ENCODE data around the gene THAP4. TPM values are rescaled to one million over a fixed set of nuclear protein-coding genes. Genes with fewer than 3 reads are reported as not detected.
A peak's percentile ranks its signal among the peaks of the same experiment; 100 is the strongest.

THAP4 gene
- total and polyA plus RNA-seq, 2 of the 13 experiments (the other 11 are each of a cell fraction or from before 2014, with no cell fraction given), result 59.7 to 75.7 TPM

DNA sequence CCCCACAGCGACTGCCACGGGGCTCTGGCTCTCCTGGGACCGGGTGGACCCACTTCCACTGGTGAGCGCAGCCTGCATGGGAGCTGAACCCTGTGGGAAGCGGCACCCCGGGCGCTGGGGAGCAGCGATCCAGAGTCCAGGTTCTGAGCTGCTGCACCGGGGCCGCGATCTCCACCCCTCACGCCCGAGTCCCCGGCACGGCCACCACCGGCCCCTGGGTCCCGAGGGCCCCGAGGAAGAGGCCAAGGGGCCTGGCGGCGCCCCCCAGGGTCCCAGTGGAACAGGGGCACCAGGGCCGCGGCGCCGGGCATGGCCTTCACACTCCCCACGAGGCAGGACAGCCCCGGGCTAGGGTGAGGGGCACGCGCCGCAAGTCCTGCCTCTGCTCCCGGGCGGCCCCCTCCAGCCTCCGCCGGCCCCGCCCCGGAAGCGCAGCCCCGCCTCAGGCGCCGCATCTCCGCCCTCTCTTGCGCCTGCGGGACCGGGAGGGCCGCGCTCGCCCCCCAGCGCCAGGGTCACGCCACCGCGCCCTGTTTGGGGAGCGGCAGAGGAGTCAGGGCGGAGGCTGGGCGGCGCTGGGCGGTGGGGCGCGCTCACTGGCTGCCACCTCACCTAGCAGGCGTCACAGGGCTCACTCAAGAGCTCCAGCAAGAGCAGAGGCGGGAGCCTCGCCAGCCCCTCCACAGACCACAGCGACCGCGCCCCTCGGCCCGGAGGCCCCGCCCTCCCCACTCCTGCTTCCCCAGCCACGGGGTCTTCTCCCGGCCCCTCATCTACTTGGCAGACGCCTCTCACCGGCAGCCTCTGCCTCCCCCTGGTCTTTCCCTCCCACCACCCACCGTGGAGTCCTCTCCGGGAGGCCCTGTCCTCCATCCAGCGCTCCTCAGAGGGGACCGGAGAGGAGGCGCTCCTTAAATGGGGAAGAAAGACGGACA lies 26.8 kb downstream of the THAP4 start (continued):
- TF ChIP-seq, protein P1, sequence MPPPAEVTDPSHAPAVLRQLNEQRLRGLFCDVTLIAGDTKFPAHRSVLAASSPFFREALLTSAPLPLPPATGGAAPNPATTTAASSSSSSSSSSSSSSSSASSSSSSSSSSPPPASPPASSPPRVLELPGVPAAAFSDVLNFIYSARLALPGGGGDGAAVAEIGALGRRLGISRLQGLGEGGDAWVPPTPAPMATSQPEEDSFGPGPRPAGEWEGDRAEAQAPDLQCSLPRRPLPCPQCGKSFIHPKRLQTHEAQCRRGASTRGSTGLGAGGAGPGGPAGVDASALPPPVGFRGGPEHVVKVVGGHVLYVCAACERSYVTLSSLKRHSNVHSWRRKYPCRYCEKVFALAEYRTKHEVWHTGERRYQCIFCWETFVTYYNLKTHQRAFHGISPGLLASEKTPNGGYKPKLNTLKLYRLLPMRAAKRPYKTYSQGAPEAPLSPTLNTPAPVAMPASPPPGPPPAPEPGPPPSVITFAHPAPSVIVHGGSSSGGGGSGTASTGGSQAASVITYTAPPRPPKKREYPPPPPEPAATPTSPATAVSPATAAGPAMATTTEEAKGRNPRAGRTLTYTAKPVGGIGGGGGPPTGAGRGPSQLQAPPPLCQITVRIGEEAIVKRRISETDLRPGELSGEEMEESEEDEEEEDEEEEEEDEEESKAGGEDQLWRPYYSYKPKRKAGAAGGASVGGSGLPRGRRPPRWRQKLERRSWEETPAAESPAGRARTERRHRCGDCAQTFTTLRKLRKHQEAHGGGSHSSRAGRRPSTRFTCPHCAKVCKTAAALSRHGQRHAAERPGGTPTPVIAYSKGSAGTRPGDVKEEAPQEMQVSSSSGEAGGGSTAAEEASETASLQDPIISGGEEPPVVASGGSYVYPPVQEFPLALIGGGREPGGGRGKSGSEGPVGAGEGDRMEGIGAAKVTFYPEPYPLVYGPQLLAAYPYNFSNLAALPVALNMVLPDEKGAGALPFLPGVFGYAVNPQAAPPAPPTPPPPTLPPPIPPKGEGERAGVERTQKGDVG (CRISPR knock-in tag; IDR thresholded peaks at IDR 0.05; ENCODE audit: borderline replicate concordance), result no peak
- TF ChIP-seq SNAI1 (CRISPR knock-in tag; IDR thresholded peaks at IDR 0.05; ENCODE audit: borderline replicate concordance) (0 out of 2 replicates have a peak, but pooled peaks have one; percentile 50), NKX3-1 (CRISPR knock-in tag; IDR thresholded peaks at IDR 0.05) (no peak), NFYC (CRISPR knock-in tag; IDR thresholded peaks at IDR 0.05) (peak; percentile 53; the same call in 1 of the 2 replicates), SKI (IDR thresholded peaks at IDR 0.05; ENCODE audit: partially characterized antibody) (peak; percentile 63), ZNF883 (CRISPR knock-in tag; IDR thresholded peaks at IDR 0.05; ENCODE audit: not compliant biosample characterization) (peak; percentile 76), CTCF (CRISPR knock-in tag; IDR thresholded peaks at IDR 0.05) (peak; percentile 90), NCOR1 (IDR thresholded peaks at IDR 0.05; ENCODE audit: borderline replicate concordance, low read length) (0 out of 2 replicates have a peak, but pooled peaks have one; percentile 11), ZNF839 (CRISPR knock-in tag; IDR thresholded peaks at IDR 0.05; ENCODE audit: borderline replicate concordance) (no peak), GABPA (IDR thresholded peaks at IDR 0.05; ENCODE audit: low read depth, low read length) (peak; percentile 69), GABPA (CRISPR knock-in tag; IDR thresholded peaks at IDR 0.05; ENCODE audit: low read depth) (peak; percentile 55; the same call in 1 of the 2 replicates), ZNF761 (CRISPR knock-in tag; conservative IDR thresholded peaks at IDR 0.05) (0 out of 2 replicates have a peak, but pooled peaks have one; percentile 46)
- TF ChIP-seq, protein P2, sequence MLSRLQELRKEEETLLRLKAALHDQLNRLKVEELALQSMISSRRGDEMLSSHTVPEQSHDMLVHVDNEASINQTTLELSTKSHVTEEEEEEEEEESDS (CRISPR knock-in tag; IDR thresholded peaks at IDR 0.05; ENCODE audit: borderline replicate concordance), result 0 out of 2 replicates have a peak, but pooled peaks have one; percentile 48
- TF ChIP-seq, protein P3, sequence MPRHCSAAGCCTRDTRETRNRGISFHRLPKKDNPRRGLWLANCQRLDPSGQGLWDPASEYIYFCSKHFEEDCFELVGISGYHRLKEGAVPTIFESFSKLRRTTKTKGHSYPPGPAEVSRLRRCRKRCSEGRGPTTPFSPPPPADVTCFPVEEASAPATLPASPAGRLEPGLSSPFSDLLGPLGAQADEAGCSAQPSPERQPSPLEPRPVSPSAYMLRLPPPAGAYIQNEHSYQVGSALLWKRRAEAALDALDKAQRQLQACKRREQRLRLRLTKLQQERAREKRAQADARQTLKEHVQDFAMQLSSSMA (CRISPR knock-in tag; IDR thresholded peaks at IDR 0.05), result peak; percentile 92; the same call in 1 of the 2 replicates
- TF ChIP-seq, protein P4, sequence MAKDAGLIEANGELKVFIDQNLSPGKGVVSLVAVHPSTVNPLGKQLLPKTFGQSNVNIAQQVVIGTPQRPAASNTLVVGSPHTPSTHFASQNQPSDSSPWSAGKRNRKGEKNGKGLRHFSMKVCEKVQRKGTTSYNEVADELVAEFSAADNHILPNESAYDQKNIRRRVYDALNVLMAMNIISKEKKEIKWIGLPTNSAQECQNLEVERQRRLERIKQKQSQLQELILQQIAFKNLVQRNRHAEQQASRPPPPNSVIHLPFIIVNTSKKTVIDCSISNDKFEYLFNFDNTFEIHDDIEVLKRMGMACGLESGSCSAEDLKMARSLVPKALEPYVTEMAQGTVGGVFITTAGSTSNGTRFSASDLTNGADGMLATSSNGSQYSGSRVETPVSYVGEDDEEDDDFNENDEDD (CRISPR knock-in tag; IDR thresholded peaks at IDR 0.05; ENCODE audit: borderline replicate concordance), result peak; percentile 84; the same call in 1 of the 2 replicates
- TF ChIP-seq, protein P5, sequence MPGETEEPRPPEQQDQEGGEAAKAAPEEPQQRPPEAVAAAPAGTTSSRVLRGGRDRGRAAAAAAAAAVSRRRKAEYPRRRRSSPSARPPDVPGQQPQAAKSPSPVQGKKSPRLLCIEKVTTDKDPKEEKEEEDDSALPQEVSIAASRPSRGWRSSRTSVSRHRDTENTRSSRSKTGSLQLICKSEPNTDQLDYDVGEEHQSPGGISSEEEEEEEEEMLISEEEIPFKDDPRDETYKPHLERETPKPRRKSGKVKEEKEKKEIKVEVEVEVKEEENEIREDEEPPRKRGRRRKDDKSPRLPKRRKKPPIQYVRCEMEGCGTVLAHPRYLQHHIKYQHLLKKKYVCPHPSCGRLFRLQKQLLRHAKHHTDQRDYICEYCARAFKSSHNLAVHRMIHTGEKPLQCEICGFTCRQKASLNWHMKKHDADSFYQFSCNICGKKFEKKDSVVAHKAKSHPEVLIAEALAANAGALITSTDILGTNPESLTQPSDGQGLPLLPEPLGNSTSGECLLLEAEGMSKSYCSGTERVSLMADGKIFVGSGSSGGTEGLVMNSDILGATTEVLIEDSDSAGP (CRISPR knock-in tag; IDR thresholded peaks at IDR 0.05; ENCODE audit: borderline replicate concordance), result peak; percentile 81
